NCI-H345 treated with DMSO at 0.1 percent for 48 hours (cell line): ENCODE measurements around the gene DYRK1A.
A peak's percentile ranks its signal among the peaks of the same experiment; 100 is the strongest.

ENCODE experiments used
- DNase-seq: peaks from one replicate; lab custom pipeline; 2025; ENCODE audit not compliant: unreplicated experiment; lab: John Stamatoyannopoulos, UW

Gene DYRK1A

DNA sequence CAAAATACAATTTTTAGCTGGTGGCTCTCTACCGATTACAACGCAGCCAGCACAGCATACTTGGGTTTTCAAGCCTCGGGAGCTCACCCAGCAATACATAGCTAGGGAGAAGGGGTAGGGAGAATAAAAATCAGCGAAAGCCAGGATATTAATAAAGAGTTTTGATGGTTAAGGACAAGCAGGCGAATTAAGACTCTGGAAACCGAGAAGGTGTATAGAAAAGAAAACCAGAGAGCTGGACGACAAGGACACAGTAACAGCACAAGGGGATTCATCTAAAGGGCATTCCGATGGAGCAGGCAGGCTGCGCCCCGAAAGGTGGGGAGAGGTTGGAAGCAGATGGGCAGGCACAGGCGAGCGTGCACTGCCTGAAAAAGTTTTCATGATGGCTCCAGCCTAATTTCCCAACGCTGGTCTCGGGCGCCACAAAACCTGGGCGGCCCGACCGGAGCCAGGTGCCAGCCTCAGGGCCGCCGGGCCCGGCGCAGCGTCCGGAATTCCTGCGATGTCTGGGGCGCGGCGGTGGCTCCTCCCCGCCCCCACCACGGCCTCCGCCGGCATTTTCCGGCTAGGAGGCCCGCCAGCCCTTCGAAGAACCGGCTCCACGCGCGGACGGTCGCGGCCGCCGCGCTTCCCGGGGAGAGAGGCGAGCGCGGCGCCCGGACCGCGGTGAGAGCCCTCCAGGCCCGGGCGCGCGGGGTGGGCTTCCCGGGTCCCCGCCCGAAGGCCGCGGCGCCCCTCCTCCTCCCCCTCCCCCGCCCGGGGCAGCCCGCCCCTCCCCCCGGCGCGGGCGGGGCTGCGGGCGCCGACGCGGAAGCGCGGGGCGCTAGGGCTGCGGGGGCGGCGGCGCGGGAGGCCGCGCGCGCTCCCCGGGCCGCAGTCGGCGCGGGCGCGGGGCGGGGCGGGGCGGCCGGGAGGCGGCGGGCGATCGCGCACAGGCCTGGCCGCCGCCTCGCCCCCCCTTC lies 774 bp upstream of the DYRK1A start:
- DNase-seq: peak; percentile 60

DNA sequence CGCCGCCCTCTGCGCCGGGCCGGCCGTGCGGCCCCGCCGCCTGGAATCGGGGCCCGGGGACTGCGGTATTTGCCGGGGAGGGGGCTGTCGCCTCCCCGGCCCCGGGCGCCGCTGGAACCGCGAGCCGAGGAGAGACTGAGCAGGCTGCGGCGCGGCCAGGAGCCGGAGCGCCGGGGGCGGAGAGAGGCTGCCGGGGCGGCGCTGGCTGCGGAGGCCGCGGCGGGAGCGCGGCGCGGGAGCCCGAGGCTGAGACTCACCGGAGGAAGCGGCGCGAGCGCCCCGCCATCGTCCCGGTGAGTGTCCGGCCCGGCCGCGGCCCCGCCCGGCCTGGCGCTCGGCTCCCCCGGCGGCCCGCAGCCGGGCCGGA lies 746 bp downstream of the DYRK1A start:
- DNase-seq: no peak

DNA sequence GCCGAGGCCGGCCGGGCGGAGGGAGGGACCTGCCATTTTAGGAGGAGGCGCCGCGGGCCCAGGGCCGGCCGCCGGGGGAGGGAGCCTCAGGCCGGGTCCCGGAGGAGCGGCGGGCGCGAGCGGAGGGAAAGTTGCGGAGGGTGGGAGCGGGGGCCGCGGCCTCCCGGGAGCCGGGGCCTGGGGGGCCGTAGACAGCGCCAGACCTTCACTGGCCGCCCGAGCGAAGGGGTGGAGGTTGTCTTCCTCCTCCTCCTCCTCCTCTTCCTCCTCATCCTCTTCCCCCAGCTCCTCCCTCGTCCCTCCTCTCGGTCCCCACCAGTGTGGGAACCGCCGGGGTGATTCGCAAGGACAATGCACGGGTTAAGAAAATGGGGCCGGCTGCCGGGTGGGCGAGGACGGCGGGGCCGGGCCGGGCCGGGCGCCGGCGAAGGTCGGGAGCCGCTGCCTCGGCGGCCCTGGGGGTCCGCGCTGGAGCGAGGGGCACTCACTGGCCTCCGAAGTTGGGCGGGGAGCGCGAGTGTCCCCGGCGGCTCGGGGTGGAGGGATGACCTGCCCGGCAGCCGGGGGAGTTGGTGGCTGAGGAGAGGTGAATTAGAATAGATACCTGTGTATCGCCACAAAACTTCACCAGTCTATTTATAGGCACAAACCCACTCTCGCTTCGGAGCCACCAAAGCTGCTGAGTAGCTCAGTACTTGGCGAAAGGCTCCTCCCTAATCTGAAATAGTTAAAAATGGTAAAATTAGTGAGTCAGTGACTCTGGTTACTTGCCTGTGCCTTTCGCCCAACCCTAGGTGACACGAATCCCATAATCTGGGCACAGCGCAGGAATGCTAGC lies 1.3 kb downstream of the DYRK1A start:
- no peak for DNase-seq

DNA sequence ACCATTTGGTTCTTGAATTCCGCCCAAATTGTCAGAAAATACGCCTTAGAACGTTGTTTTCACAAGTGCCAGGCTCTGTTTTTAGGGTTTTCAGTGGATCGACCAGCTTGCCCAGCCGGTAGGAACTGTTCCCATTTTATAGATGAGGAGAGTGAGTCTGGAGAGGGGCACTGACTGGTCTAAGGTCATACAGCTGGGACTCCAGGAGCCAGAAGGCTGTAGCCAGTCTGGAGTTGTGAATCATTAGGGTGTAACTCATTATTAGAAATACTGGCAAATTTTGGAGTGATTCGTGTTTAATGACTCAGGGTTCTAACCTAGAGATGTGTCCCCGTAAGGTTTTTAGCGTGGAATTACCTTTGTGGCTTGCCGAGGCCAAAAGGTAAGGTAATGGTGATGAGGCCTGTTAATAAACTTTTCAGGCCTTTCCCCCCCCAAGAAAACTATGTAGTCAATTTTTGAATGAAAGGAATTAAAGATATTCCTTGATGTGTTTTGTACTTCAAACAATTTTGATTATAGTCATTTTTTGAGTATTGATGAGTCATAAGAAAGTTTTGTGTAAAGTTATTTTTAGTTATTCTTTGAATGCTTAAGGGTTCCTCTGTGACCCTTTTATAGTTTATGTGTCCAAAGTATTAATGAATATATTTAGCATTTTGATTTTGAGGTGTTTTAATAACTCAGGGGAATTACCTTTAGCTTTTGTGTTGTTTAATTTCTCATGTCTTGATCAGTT lies 2.1 kb downstream of the DYRK1A start:
- DNase-seq: no peak

DNA sequence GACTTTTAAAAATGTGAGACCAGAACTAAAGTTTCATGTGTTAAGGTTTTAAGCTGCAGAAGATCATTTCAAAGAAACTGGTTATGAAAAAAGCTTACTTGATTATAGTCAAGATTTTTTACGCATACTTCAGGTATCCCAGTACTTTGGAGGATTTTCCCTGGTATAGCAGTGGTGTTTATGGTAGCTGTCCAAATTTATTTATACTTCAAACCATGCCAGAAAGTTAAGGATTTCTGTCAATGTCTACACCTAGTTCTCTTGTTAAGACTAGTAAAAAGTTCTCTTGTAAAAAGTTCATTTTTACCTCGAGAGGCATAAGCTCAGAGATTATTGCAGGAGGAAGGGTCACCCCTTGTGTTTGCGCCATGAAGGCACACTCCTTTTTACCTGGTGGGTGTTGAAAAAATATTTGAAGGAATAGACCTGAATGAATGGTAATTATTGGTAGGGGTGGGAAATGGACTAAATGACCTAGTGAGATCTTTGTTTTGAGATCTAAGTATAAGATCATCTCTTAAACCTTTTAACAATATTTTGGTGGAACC lies 2.8 kb downstream of the DYRK1A start:
- DNase-seq: no peak

DNA sequence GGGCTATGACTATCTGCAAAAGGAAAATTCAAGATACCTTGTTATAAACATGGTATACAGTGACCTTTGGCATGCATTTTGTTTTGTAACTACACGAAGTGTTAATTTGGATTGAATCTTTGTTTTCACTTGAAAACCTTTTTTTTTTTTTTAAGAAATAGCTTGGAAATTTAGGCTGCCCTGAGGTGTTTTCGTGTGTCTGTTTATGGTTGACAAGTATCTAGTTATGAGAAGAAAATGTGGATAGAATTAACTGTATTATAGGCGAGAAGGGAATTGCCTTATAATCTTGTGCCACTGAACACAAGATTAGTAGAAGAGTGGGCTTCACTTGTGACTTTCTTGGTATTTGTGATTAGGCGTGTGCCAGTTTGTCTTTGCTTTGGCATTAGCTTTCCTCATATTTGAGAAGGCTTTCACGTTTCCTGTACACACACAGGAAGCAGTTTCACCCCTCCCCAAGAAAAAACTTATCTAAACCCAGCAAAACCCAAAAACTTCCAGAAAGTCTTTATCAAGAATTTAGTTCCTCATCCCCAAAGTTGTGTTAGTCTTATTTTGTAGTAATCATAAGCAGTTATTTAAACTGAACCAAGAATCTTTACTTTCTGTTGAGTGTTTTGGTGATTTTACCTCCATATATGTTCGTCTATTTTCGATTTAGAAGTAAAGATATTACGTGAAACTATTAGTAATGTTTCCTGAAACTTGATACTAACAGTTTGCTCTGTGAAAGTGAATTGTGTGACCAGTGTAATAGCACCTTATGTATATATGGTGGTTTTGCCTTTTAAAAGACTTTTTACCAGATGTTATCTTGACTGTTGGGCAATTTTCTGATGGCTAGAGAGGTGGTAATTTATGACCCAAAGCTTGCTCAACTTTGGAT lies 3.8 kb downstream of the DYRK1A start:
- DNase-seq: no peak

DNA sequence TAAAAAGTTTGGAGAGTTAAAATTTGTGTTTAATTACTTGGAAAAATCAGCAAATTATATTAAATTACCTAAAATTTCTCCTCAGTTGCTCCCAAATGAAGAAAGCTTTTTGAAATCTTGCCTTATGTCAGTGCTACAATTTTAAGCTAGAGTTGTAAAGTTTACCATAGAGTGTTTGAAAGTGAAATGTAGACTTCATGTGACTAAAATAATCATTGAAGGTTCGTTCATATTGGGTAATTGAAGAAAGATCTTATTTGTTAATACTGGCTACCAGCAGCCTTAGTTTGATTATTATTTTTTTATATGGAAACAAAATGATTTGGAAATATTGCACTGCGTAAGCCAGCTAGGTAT lies 4.4 kb downstream of the DYRK1A start:
- no peak for DNase-seq

DNA sequence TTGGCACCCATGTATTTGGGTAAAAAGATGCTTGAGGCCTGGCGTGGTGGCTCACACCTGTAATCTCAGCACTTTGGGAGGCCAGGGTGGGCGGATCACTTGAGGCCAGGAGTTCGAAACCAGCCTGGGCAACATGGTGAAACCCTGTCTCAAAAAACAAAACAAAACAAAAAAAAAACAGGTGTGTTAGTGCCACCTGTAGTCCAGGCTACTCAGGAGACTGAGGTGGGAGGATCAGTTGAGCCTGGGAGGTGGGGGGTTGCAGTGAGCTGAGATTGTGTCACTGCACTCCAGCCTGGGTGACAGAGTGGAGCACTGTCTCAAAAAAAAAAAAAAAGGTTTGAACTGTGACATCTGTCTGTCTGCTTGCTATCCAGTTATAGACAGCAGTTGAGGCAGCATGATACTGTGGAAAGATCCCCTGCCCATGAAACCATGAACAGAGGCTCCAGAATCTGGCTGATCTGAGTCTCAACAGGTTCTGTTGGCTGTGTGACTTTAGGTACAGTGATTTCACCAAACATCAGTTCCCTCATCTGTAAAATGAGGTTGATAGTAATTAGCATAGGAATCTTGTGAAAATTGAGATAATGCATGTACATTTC lies 5.7 kb downstream of the DYRK1A start:
- no peak for DNase-seq

DNA sequence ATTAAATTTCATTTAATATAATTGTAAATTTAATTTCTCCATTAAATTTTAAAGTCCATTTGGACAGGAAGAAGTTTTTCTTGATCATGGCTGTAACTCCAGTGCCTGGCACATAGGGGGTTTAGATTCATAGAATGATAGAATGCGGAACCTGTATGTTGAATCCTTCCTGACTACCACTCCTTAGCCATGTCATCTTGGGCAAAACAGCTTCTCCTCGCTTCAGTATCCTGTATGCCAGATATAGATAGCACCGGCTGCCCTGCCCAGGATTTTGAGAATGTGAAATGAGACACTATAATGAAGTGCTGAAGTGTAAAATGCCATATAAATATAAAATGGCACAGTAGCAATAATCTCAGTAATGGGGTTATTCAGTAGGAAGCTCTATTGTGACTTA lies 6.4 kb downstream of the DYRK1A start:
- DNase-seq: no peak

DNA sequence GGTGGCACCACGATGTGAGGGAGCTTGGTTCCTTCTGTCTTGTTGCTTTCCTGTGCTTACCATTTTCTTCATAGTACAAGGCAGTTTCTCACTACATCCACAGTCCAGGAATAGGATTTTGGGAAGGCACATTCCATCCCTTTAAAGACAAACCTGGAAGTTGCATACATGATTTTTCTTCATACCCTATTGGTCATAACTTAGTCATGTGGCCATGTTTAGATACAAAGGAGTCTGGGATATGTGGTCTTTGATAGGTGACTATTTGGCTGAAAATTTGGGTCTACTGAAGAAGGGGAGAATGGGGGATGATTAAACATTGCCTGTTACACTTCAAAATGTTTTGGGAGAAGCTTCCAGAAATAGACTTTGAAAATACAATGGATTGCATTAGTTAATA lies 7.0 kb downstream of the DYRK1A start:
- no peak for DNase-seq

DNA sequence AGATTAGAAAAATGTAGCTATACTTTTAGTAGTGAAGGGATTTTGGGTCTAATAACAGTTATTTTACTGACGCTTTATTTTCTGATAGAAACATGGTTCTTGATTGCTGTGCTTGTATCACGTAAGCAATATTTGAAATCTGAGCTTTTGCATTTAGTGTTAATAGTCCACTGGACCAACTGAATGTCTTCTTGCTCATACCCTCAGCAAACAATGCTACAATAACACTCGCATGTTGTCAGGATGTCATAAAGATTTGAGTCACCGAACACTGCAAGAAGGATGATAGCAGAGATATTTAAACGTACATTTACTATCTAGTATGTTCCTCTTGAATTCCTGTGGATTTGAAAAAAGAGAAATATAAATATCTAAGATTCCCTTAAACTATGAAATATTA lies 7.5 kb downstream of the DYRK1A start:
- DNase-seq: no peak

DNA sequence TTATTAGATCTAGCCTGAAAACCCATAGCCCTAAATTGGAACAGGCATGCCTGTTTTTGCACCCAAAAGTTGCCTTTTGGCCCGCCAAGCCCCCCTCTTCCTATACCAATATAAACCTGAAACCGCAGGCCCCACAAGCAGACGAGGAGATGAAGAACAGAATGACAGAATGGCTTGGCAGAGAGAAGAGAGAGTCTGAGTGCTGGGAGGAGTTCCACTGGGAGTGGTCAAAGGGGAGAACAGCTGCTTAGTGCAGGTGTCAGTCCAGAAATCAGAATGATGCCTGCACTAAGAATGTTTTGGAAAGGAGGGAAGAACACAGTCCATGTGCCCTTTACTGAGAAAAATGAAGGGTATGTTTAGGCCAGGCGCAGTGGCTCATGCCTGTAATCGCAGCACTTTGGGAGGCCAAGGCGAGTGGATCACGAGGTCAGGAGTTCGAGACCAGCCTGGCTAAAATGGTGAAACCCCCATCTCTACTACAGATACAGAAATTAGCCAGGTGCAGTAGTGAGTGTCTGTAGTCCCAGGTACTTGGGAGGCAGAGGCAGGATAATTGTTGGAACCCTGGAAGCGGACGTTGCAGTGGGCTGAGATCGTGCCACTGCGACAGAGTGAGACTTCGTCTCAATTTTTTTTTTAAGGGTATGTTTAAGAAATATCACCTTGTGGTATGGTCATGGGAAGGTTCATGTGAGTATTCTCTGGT lies 9.4 kb downstream of the DYRK1A start:
- DNase-seq: no peak

DNA sequence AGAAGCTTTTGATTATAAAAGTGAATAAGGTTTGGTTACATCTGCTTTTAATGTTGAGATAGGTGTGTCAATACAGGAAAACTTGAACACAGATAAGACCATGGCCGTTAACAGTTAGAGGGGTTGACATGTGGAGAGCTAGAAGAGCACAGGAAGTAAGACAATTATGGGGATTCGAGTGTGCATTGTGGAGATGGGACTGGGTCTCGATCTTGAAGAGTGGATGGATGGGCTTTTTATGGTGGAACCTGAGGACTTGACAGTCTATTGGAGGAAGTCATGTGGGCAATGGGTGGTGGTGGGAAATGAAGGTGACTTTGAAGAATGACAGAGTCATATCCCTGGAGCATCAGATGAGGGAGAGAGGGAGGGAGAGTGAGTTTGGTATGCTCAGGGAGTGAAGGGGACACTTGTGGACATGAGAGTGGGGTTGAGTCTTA lies 12.1 kb downstream of the DYRK1A start:
- DNase-seq: no peak

DNA sequence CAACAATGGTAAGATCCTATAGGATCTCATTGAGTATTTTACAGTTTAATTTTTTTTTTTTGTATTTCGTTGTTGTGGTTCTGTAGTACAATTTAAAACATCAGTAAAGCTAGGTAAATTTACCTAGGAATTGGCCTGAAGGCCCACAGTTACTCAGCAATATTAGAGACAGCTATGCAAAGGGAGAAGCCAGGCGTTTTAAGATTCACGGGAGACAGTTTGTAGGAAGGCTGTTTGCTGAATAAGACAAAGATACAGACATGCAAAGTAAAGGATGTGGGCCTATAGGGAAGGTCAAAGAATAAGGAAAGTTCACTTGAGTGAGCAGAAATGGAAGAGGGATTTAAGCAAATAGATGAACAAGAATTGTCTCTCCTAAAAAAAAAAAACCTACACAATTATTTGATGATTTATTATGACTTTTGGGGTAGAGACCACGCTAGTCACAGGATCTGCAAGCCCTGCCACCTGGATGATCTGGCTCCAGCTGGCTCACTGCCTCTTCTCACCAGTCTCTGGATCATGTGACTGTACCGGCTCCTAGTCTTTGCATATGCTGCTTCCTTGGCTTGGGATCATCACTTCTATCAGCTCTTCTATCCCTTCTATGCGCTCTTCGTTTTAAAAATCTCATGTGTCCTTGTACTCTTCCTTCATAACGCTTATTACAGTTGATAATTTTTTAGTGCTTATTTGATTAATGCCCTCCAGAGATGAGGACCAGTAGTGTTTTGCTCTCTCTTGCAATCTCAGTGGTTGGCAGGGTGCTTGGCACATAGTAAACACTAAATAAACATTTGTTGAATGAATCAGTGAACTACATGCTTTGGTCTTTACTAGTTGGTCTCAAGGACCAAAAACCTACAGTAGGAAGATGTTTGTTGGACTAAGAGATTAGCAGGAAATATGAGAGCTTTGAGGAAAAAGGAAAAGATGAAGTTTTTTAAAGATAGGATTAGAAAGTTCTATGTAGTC lies 14.1 kb downstream of the DYRK1A start:
- no peak for DNase-seq

DNA sequence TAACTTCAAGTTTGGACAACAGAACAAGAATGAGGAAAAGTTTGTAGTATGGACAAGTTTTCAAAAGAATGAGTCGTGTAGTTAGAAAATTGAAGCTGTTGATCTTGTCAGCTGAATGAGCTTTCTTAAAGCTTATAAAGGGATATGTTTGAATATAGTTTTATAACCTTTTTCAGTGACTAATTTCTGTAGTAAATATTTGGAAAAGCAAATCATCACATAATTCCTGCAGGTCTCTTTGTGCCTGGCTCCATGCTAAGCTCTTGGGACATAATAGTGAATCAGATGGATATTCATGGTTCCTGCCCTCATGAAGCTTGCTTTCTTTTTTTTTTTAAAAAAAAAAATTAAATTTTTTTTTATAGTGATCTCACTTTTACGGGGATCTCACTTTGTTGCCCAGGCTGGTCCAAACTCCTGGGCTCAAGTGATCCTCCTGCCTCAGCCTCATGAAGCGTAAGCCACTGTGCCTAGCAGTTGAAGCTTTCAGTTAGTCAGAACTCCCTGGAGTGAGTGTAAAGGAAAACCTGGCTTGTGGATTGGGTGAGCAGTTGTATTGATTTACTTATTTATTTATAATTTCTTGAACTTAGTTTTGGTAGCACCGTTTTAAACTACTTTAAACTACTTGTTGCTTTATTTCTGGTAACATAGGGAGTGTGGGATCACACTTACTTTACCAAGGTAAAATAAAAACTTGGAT lies 15.5 kb downstream of the DYRK1A start:
- DNase-seq: no peak

DNA sequence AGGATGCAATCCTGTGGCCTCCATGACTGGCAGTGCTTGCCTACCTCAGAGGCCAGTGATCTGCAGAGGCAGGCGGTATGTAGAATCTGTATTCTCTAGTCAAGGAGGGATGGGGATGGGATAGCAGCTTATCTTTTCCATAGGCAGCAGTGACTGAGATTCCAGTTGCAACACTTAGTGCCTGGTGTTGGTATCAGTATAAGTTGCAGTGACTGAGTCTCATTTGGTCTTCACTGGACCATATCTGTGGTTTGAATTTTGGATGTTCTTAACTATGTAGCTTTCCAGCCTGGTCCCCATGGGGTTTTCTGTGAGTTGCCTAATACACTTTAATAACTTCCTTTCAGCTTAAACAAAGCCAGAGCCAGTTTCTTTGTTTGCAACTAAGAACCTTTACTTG lies 16.5 kb downstream of the DYRK1A start:
- no peak for DNase-seq

DNA sequence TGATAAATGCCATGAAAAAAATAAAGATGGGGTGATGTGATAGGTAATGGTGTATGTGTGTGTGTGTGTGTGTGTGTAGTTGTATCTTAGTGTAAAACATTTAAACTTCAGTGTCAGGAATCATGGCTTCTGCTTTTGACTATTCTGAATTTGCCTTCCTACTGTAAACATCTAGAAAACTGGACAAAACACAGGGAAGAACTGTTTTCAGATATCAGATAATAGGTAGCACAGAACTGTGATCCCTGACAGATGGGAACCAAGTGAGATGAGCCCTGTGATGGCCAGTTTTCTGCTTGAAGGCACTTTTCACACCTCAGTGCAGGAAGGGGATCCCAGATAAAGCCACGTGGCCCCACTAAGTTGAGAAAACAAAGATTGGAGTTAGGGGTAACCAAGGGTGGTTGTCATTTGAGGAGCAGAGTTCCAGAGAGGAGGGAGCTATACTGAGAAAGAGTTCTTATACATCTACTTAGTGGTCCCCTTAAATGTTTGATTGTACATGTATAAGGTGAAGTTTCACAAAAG lies 17.3 kb downstream of the DYRK1A start:
- no peak for DNase-seq
